ENCODE results near the gene RGS16. TPM values are rescaled to one million over a fixed set of nuclear protein-coding genes. Genes with fewer than 3 reads are reported as not detected.
A peak's percentile ranks its signal among the peaks of the same experiment; 100 is the strongest.

The RGS16 gene
- total RNA-seq, 2 experiments from 2014 or later: 20.1 to 29.5 TPM

- POLR2A ChIA-PET: interaction anchor here (0.8 to 7.5 kb wide), 4 partner anchors 9 to 15 kb away, joined by 3 to 113 read pairs (median 28); partner anchors contain the start of gene RGS16
- CTCF ChIA-PET (ENCODE audit: unreplicated experiment): no interaction called here
- Histone ChIP-seq H3K27ac (ENCODE audit: low read depth, low read length, poor library complexity, severe bottlenecking) (peak overlapping the region; percentile 71), H3K79me2 (ENCODE audit: insufficient read depth, low read depth, low read length) (no peaks in the 10 kb centered on the region), H3K4me2 (ENCODE audit: low read length) (peak overlapping the region; percentile 76), H2AFZ (ENCODE audit: low read length) (peak overlapping the region; percentile 80), H3K4me1 (ENCODE audit: insufficient read depth, low read length, poor library complexity, severe bottlenecking) (peaks cover 94% of the 10 kb centered on the region), H4K20me1 (ENCODE audit: insufficient read depth, low read length) (no peaks in the 10 kb centered on the region), H3K4me3 (ENCODE audit: low read depth, low read length, poor library complexity, severe bottlenecking) (peak overlapping the region; percentile 61), H3K36me3 (ENCODE audit: insufficient read depth, low read length) (no peaks in the 10 kb centered on the region), H3K9me2 (ENCODE audit: insufficient read depth, low read length) (no peaks in the 10 kb centered on the region), H3K9me3 (ENCODE audit: low read length) (no peaks in the 10 kb centered on the region)
- BruUV-seq (replicated peaks): no TSS peak
- intact Hi-C loops (cut with micrococcal nuclease; ENCODE audit: unreplicated experiment): loop anchor here (1.0 kb wide), 1 partner anchor 11 kb away; the partner anchor contains the start of gene RGS16
- TF ChIP-seq EZH2phosphoT487 (IDR thresholded peaks at IDR 0.05; ENCODE audit: borderline replicate concordance, low read depth, low read length) (no peak), CTCF (conservative IDR thresholded peaks at IDR 0.05; ENCODE audit: low read length) (no peak)
- DNase-seq (ENCODE audit: low spot score): peak; percentile 43
These were observed 10.7 kb upstream of the RGS16 start for GRCh38 chr1:182614796-182615454.

GRCh38 chr1:182611787-182612186 is 7.6 kb upstream of the RGS16 start:
- peak; percentile 79 for DNase-seq (ENCODE audit: low spot score)
- Histone ChIP-seq H2AFZ (ENCODE audit: low read length) (peak overlapping the region; percentile 29; the same call in 1 of the 2 replicates), H3K4me1 (ENCODE audit: insufficient read depth, low read length, poor library complexity, severe bottlenecking) (peaks cover 82% of the 10 kb centered on the region), H3K9me3 (ENCODE audit: low read length) (no peaks in the 10 kb centered on the region), H4K20me1 (ENCODE audit: insufficient read depth, low read length) (no peaks in the 10 kb centered on the region), H3K4me2 (ENCODE audit: low read length) (peak overlapping the region; percentile 37), H3K4me3 (ENCODE audit: low read depth, low read length, poor library complexity, severe bottlenecking) (no peak overlapping the region), H3K27ac (ENCODE audit: low read depth, low read length, poor library complexity, severe bottlenecking) (peak overlapping the region; percentile 29), H3K36me3 (ENCODE audit: insufficient read depth, low read length) (no peaks in the 10 kb centered on the region), H3K79me2 (ENCODE audit: insufficient read depth, low read depth, low read length) (no peaks in the 10 kb centered on the region), H3K9me2 (ENCODE audit: insufficient read depth, low read length) (no peaks in the 10 kb centered on the region)
- TF ChIP-seq CTCF (conservative IDR thresholded peaks at IDR 0.05; ENCODE audit: low read length) (no peak), EZH2phosphoT487 (IDR thresholded peaks at IDR 0.05; ENCODE audit: borderline replicate concordance, low read depth, low read length) (no peak)
- ChIA-PET POLR2A (interaction anchor here (1.0 to 7.5 kb wide), 9 partner anchors 8 to 171 kb away, joined by 3 to 113 read pairs (median 7); partner anchors contain the start of gene RGS16), CTCF (ENCODE audit: unreplicated experiment) (interaction anchor here (1.0 to 1.6 kb wide), 5 partner anchors 11 to 175 kb away, joined by 3 to 5 read pairs (median 3); no protein-coding TSS in a partner anchor)
- intact Hi-C loops (cut with micrococcal nuclease; ENCODE audit: unreplicated experiment): no loop called here
- BruUV-seq (replicated peaks): no TSS peak

GRCh38 chr1:182611326-182611725 is 7.1 kb upstream of the RGS16 start:
- TF ChIP-seq EZH2phosphoT487 (IDR thresholded peaks at IDR 0.05; ENCODE audit: borderline replicate concordance, low read depth, low read length) (no peak), CTCF (conservative IDR thresholded peaks at IDR 0.05; ENCODE audit: low read length) (no peak)
- Histone ChIP-seq H3K9me2 (ENCODE audit: insufficient read depth, low read length) (no peaks in the 10 kb centered on the region), H3K27ac (ENCODE audit: low read depth, low read length, poor library complexity, severe bottlenecking) (peak overlapping the region; percentile 29), H3K4me1 (ENCODE audit: insufficient read depth, low read length, poor library complexity, severe bottlenecking) (peaks cover 79% of the 10 kb centered on the region), H3K36me3 (ENCODE audit: insufficient read depth, low read length) (no peaks in the 10 kb centered on the region), H3K4me2 (ENCODE audit: low read length) (peak overlapping the region; percentile 37), H3K9me3 (ENCODE audit: low read length) (no peaks in the 10 kb centered on the region), H2AFZ (ENCODE audit: low read length) (peak overlapping the region; percentile 29; the same call in 1 of the 2 replicates), H3K79me2 (ENCODE audit: insufficient read depth, low read depth, low read length) (no peaks in the 10 kb centered on the region), H3K4me3 (ENCODE audit: low read depth, low read length, poor library complexity, severe bottlenecking) (no peak overlapping the region), H4K20me1 (ENCODE audit: insufficient read depth, low read length) (no peaks in the 10 kb centered on the region)
- ChIA-PET POLR2A (interaction anchor here (1.3 to 7.5 kb wide), 5 partner anchors 7 to 63 kb away, joined by 4 to 113 read pairs (median 11); partner anchors contain the start of gene RGS16), CTCF (ENCODE audit: unreplicated experiment) (interaction anchor here (1.0 to 1.6 kb wide), 4 partner anchors 11 to 171 kb away, joined by 3 to 5 read pairs (median 4); no protein-coding TSS in a partner anchor)
- DNase-seq (ENCODE audit: low spot score): no peak
- no TSS peak for BruUV-seq (replicated peaks)
- intact Hi-C loops (cut with micrococcal nuclease; ENCODE audit: unreplicated experiment): no loop called here

Data from OCI-LY7 (cell line).